RWPE1 (cell line): ENCODE measurements around the gene PRXL2B.
"Not testable (repeated sequence)": the region's sequence is repeated elsewhere in the genome, so short reads cannot be mapped to it uniquely, and the experiment has no call there.

Source experiments
- CTCF ChIA-PET: fragments of 350-600 bp; sonication (Branson Sonifier 250); formaldehyde crosslinking; extraction: SDS; loops from one replicate; lab custom pipeline; 2021; lab: Yijun Ruan, JAX
- POLR2A ChIA-PET: fragments of 400-600 bp; formaldehyde crosslinking; extraction: SDS; loops from one replicate; lab custom pipeline; 2020; ENCODE audit warnings: antibody characterized with exemption; ENCODE audit not compliant: low non-redundant PET; lab: Yijun Ruan, JAX
- DNase-seq: peaks from one replicate; pipeline ENCODE4 v3.0.0; 2012; ENCODE audit warnings: low spot score
- H3K27ac ChIP-seq: fragments of 450-650 bp; 2 replicates; pipeline ENCODE4 v1.5.1; 2017
- CTCF ChIP-seq: fragments of 450-650 bp; conservative IDR thresholded peaks from 2 replicates; pipeline ENCODE4 v1.5.1; 2017; ENCODE audit warnings: low read depth, mild to moderate bottlenecking

The PRXL2B gene

GRCh38 chr1:2545754-2546514 lies 40.6 kb upstream of the PRXL2B start:
- CTCF ChIA-PET, result interaction anchor here (0.6 kb wide), 1 partner anchor 75 kb away, joined by 3 read pairs; no protein-coding TSS in a partner anchor
- POLR2A ChIA-PET, result no interaction called here
- H3K27ac ChIP-seq, result peak overlapping the region; percentile 83
- DNase-seq, result peak; percentile 94
- no peak for TF ChIP-seq CTCF

GRCh38 chr1:2546515-2547209 lies 39.9 kb upstream of the PRXL2B start:
- no peak for TF ChIP-seq CTCF
- ChIA-PET CTCF (interaction anchor here (0.6 to 1.2 kb wide), 7 partner anchors 13 to 132 kb away, joined by 3 to 5 read pairs (median 4); partner anchors contain the start of gene HES5), POLR2A (no interaction called here)
- DNase-seq, result peak; percentile 90
- peak overlapping the region; percentile 83 for H3K27ac ChIP-seq

GRCh38 chr1:2547210-2548067 lies 39.1 kb upstream of the PRXL2B start:
- no peak for DNase-seq
- peak overlapping the region; percentile 83 for H3K27ac ChIP-seq
- TF ChIP-seq CTCF, result no peak
- POLR2A ChIA-PET, result no interaction called here
- CTCF ChIA-PET, result interaction anchor here (0.6 to 1.2 kb wide), 6 partner anchors 13 to 133 kb away, joined by 3 to 5 read pairs (median 4); partner anchors contain the start of gene HES5

GRCh38 chr1:2548068-2548589 lies 38.4 kb upstream of the PRXL2B start:
- peak; percentile 93 for TF ChIP-seq CTCF
- peak; percentile 81 for DNase-seq
- H3K27ac ChIP-seq, result peak overlapping the region; percentile 83
- ChIA-PET POLR2A (no interaction called here), CTCF (interaction anchor here (0.6 to 1.3 kb wide), 4 partner anchors 14 to 24 kb away, joined by 3 to 5 read pairs (median 4); no protein-coding TSS in a partner anchor)

- CTCF ChIA-PET, result interaction anchor here (0.7 to 1.3 kb wide), 2 partner anchors 20 to 25 kb away, joined by 3 read pairs; no protein-coding TSS in a partner anchor
- POLR2A ChIA-PET, DNase-seq: not testable (repeated sequence)
- peak overlapping the region; percentile 83 for H3K27ac ChIP-seq
Measured at GRCh38 chr1:2549367-2550029, 37.1 kb upstream of the PRXL2B start.

GRCh38 chr1:2550309-2550861 lies 36.2 kb upstream of the PRXL2B start:
- H3K27ac ChIP-seq, POLR2A ChIA-PET, CTCF ChIA-PET, DNase-seq: not testable (repeated sequence)

- POLR2A ChIA-PET, H3K27ac ChIP-seq, DNase-seq: not testable (repeated sequence)
- CTCF ChIA-PET, result interaction anchor here (0.7 kb wide), 1 partner anchor 23 kb away, joined by 3 read pairs; no protein-coding TSS in a partner anchor
Measured at GRCh38 chr1:2551544-2551943, 35.0 kb upstream of the PRXL2B start.
